Keratinocyte (primary cell): ENCODE data around the gene FASN.

Experiments
- EZH2 ChIP-seq: IDR thresholded peaks from one replicate; pipeline ENCODE4 v1.6.1; 2012; ENCODE audit warnings: inconsistent platforms, mild to moderate bottlenecking, low read length, moderate library complexity
- TF ChIP-seq, protein P1 (sequence below), 3 experiments: IDR thresholded peaks in 1 of 3; conservative IDR thresholded peaks in 1 of 3; optimal IDR thresholded peaks in 1 of 3; 2 replicates in 2 of 3; 3 replicates in 1 of 3; pipeline versions ENCODE3 to v1.5.1; 2011; ENCODE audit warnings: low read length in 3 of 3, mild to moderate bottlenecking in 3 of 3, moderate library complexity in 2 of 3, control low read depth in 1 of 3, inconsistent platforms in 1 of 3; ENCODE audit not compliant: insufficient read depth in 2 of 3; ENCODE audit errors: extremely low read depth in 1 of 3

- TF ChIP-seq, protein P1, sequence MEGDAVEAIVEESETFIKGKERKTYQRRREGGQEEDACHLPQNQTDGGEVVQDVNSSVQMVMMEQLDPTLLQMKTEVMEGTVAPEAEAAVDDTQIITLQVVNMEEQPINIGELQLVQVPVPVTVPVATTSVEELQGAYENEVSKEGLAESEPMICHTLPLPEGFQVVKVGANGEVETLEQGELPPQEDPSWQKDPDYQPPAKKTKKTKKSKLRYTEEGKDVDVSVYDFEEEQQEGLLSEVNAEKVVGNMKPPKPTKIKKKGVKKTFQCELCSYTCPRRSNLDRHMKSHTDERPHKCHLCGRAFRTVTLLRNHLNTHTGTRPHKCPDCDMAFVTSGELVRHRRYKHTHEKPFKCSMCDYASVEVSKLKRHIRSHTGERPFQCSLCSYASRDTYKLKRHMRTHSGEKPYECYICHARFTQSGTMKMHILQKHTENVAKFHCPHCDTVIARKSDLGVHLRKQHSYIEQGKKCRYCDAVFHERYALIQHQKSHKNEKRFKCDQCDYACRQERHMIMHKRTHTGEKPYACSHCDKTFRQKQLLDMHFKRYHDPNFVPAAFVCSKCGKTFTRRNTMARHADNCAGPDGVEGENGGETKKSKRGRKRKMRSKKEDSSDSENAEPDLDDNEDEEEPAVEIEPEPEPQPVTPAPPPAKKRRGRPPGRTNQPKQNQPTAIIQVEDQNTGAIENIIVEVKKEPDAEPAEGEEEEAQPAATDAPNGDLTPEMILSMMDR (optimal IDR thresholded peaks at IDR 0.05 in 1 of 3, IDR thresholded peaks at IDR 0.05 in 1 of 3, conservative IDR thresholded peaks at IDR 0.05 in 1 of 3; ENCODE audit: extremely low read depth in 1 of 3, insufficient read depth in 2 of 3, low read length in 3 of 3) = no peak
- no peak for TF ChIP-seq EZH2
Observed at GRCh38 chr17:82110298-82110697, 12.3 kb upstream of the FASN start.
